Sigmoid colon (tissue), 7 donors: Measurements from ENCODE around the gene APOD. TPM values are rescaled to one million over a fixed set of nuclear protein-coding genes. Genes with fewer than 3 reads are reported as not detected.
A peak's percentile ranks its signal among the peaks of the same experiment; 100 is the strongest.

ENCODE experiments used
- DNase-seq: peaks from one replicate; pipeline ENCODE4 v3.0.0-alpha.2; 2019
- H3K27ac ChIP-seq, 4 donors: fragments of 200-600 bp; sonication (generic); one replicate each; pipeline ENCODE4 v1.5.1; 2016 to 2019; ENCODE audit warnings: mild to moderate bottlenecking in 1 of 4
- H3K27me3 ChIP-seq, 3 donors: fragments of 200-600 bp; sonication (generic); one replicate each; pipeline ENCODE4 v1.5.1; 2019; ENCODE audit warnings: mild to moderate bottlenecking in 1 of 3
- H3K36me3 ChIP-seq, 4 donors: fragments of 200-600 bp; sonication (generic); one replicate each; pipeline ENCODE4 v1.5.1; 2016 to 2019
- H3K4me1 ChIP-seq, 4 donors: fragments of 200-600 bp; sonication (generic); one replicate each; pipeline ENCODE4 v1.5.1; 2017 to 2019
- H3K4me3 ChIP-seq, 4 donors: fragments of 200-600 bp; sonication (generic); one replicate each; pipeline ENCODE4 v1.5.1; 2017 to 2019; ENCODE audit warnings: mild to moderate bottlenecking in 2 of 4, moderate library complexity in 1 of 4
- H3K9me3 ChIP-seq, 4 donors: fragments of 200-600 bp in 3 of 4; sonication (generic) in 3 of 4; one replicate each; pipeline versions ENCODE4 v1.5.1 to v1.6.1; 2013 to 2019
- EP300 ChIP-seq, 4 donors: sonication (generic); formaldehyde crosslinking; IDR thresholded peaks; one replicate each; pipeline ENCODE4 v1.6.1; 2017; ENCODE audit warnings: antibody characterized with exemption in 4 of 4
- POLR2A ChIP-seq, 2 donors: fragments of 450-650 bp; IDR thresholded peaks; one replicate each; pipeline ENCODE4 v1.6.1; 2016; ENCODE audit warnings: antibody characterized with exemption in 2 of 2, mild to moderate bottlenecking in 2 of 2, moderate library complexity in 2 of 2
- POLR2AphosphoS5 ChIP-seq, 4 donors: sonication (generic); formaldehyde crosslinking; IDR thresholded peaks; one replicate each; pipeline ENCODE4 v1.6.1; 2017; ENCODE audit warnings: antibody characterized with exemption in 4 of 4
- WGBS, 2 donors: extraction: QIAGEN DNeasy Blood & Tissue Kit; methylation state at CpG; one replicate each; pipeline ENCODE4 v1.1.7; 2013; 5-methylcytosine and 5-hydroxymethylcytosine counted together
- intact Hi-C: fragments of 100-400 bp; cut with DNase I; formaldehyde crosslinking; loops from one replicate; pipeline ENCODE4 v1.15.1; 2023
- polyA plus RNA-seq, 3 donors: library from polyadenylated mRNA; stranded (reverse); fragments of 200-250 nt; gene quantifications; one replicate each; pipeline ENCODE4 v1.2.3, GENCODE V29; 2013
- total RNA-seq, 4 donors: library from RNA; depleted of rRNA; stranded (reverse); fragments of >200 nt; gene quantifications; one replicate each; pipeline ENCODE4 v1.1.0, GENCODE V29; 2016
- TF ChIP-seq, protein P1 (sequence below), 4 experiments: fragments of 450-650 bp in 3 of 4; fragments of 200-600 bp in 1 of 4; IDR thresholded peaks; one replicate each; pipeline ENCODE4 v1.5.1; 2016 to 2019; ENCODE audit warnings: antibody characterized with exemption in 4 of 4, mild to moderate bottlenecking in 3 of 4, moderate library complexity in 2 of 4
- donor health status: healthy with polysubstance abuse.
- donor health status: Bipolar disorder and iron deficiency.
- donor health status: healthy.

The APOD gene
- total and polyA plus RNA-seq, 7 donors, result 8.1 to 296 (median 63.7) TPM

DNA sequence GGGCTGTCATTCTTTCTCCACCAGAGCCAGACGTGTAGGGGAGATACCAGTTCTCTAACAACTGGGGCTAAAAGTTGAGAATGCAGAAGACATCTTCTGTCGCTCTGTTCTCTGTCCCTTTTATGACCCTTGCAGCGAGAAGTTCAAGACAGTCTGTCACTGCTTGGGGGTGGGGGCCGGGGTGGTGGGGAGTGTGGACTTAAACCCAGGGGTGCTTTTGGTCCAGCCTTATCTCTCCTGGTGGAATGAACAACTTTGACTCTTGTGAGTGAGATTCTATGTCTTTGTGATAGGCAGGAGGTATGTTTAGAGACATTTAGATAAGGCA lies 767 bp upstream of the APOD start:
- H3K36me3 ChIP-seq, result no peaks in the 10 kb centered on the region

DNA sequence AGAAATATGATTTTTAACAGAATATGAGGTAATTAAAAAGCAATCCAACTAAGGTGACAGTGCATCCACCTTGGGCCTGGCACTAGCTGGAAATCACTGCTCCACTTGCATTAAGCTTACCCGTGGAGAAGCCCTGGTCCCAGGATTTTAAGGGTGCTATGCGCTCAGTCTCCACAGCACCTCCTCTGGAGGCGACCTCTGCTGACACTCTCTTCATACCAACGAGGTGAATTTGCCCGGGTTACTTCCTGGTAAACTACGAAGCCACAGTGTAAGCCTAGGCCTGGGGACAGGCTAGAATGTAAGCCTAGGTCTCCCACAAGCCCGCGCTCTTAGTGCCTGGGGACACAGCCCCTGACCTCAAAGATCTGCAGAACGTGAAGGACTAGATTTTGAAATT lies 793 bp downstream of the APOD start:
- peak overlapping the region in 2 of 4 donors; percentile 10 to 20 for H3K4me3 ChIP-seq

More for the DNA sequence above, 767 bp upstream of the APOD start:
- Histone ChIP-seq H3K27me3 (no peaks in the 10 kb centered on the region), H3K4me3 (no peak overlapping the region), H3K27ac (peak overlapping the region; percentile 7 to 61 (median 36)), H3K4me1 (no peaks in the 10 kb centered on the region), H3K9me3 (no peaks in the 10 kb centered on the region)
- WGBS, 2 donors, result 78 to 87% methylated on average over 4 of the region's 4 CpGs
- intact Hi-C loops, result no loop called here
- TF ChIP-seq POLR2A (IDR thresholded peaks at IDR 0.05), result no peak
- TF ChIP-seq, protein P1, sequence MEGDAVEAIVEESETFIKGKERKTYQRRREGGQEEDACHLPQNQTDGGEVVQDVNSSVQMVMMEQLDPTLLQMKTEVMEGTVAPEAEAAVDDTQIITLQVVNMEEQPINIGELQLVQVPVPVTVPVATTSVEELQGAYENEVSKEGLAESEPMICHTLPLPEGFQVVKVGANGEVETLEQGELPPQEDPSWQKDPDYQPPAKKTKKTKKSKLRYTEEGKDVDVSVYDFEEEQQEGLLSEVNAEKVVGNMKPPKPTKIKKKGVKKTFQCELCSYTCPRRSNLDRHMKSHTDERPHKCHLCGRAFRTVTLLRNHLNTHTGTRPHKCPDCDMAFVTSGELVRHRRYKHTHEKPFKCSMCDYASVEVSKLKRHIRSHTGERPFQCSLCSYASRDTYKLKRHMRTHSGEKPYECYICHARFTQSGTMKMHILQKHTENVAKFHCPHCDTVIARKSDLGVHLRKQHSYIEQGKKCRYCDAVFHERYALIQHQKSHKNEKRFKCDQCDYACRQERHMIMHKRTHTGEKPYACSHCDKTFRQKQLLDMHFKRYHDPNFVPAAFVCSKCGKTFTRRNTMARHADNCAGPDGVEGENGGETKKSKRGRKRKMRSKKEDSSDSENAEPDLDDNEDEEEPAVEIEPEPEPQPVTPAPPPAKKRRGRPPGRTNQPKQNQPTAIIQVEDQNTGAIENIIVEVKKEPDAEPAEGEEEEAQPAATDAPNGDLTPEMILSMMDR (IDR thresholded peaks at IDR 0.05), result no peak
- no peak for TF ChIP-seq POLR2AphosphoS5 (IDR thresholded peaks at IDR 0.05)
- no peak for TF ChIP-seq EP300 (IDR thresholded peaks at IDR 0.05)
- DNase-seq, result no peak

DNA sequence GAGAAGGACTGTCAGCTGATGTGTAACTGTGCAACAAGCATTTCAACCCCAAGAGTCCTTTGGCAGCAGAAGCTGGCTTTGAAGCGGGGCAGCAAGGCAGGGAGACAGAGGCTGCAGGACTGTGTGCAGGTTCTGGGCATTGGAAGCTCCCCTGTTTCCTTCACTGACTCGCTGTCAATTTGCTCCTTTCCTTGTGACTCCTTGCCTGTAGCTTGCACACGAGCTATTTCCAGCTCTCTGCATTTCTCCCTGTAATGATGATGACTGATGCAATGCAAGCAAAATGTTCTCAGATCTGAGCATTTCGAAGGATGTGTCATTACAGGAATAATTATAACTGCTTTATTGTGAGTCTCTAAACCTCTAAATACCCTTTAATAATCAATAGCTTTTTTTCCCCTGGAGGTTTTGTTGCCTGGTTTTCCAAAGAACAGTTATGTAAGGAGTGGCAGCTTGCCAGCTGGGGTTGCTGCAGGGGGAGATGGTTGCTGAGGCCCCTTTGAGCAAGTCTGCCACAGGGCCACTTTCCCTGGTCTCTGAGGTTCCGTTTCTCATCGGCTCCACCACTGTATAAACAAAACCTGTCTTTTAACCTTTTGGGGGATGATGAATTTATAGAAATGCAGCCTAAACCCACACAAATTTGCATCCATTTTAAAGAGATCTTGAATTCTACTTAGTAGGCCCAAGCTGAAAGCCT lies 2.8 kb downstream of the APOD start:
- 70 to 86% methylated on average over 6 of the region's 6 CpGs for WGBS, 2 donors

More for the DNA sequence above, 793 bp downstream of the APOD start:
- no peak for TF ChIP-seq EP300 (IDR thresholded peaks at IDR 0.05)
- TF ChIP-seq, protein P1 (IDR thresholded peaks at IDR 0.05), result no peak
- intact Hi-C loops, result no loop called here
- no peak for DNase-seq
- no peaks in the 10 kb centered on the region for H3K4me1 ChIP-seq
- H3K27me3 ChIP-seq, result no peaks in the 10 kb centered on the region
- no peaks in the 10 kb centered on the region for H3K9me3 ChIP-seq
- WGBS, 2 donors, result 64 to 80% methylated on average over 9 of the region's 9 CpGs
- no peaks in the 10 kb centered on the region for H3K36me3 ChIP-seq
- H3K27ac ChIP-seq, result no peak overlapping the region

GRCh38 chr3:195579281-195579680 lies 4.5 kb downstream of the APOD start:
- no peaks in the 10 kb centered on the region for H3K27me3 ChIP-seq
- H3K9me3 ChIP-seq, result no peaks in the 10 kb centered on the region
- no peak overlapping the region for H3K4me3 ChIP-seq
- 94 to 95% methylated on average over 12 of the region's 12 CpGs for WGBS, 2 donors
- H3K36me3 ChIP-seq, result no peaks in the 10 kb centered on the region
- no peak for DNase-seq
- intact Hi-C loops, result no loop called here
- no peaks in the 10 kb centered on the region for H3K4me1 ChIP-seq
- H3K27ac ChIP-seq, result no peak overlapping the region
- no peak for TF ChIP-seq POLR2AphosphoS5 (IDR thresholded peaks at IDR 0.05)
- no peak for TF ChIP-seq POLR2A (IDR thresholded peaks at IDR 0.05)

More for the DNA sequence above, 2.8 kb downstream of the APOD start:
- no peak for DNase-seq
- no peaks in the 10 kb centered on the region for H3K4me1 ChIP-seq
- intact Hi-C loops, result no loop called here
- H3K36me3 ChIP-seq, result no peaks in the 10 kb centered on the region
- H3K27ac ChIP-seq, result no peak overlapping the region
- H3K27me3 ChIP-seq, result no peaks in the 10 kb centered on the region
- no peak overlapping the region for H3K4me3 ChIP-seq
- H3K9me3 ChIP-seq, result no peaks in the 10 kb centered on the region
- TF ChIP-seq POLR2AphosphoS5 (IDR thresholded peaks at IDR 0.05), result no peak
- no peak for TF ChIP-seq POLR2A (IDR thresholded peaks at IDR 0.05)
- TF ChIP-seq, protein P1 (IDR thresholded peaks at IDR 0.05), result no peak
- TF ChIP-seq EP300 (IDR thresholded peaks at IDR 0.05), result no peak

GRCh38 chr3:195578565-195578964 lies 5.2 kb downstream of the APOD start:
- Histone ChIP-seq H3K36me3 (no peaks in the 10 kb centered on the region), H3K4me3 (no peak overlapping the region), H3K4me1 (no peaks in the 10 kb centered on the region), H3K27ac (no peak overlapping the region), H3K27me3 (no peaks in the 10 kb centered on the region), H3K9me3 (no peaks in the 10 kb centered on the region)
- intact Hi-C loops, result no loop called here
- TF ChIP-seq POLR2A (IDR thresholded peaks at IDR 0.05) (no peak), POLR2AphosphoS5 (IDR thresholded peaks at IDR 0.05) (no peak), EP300 (IDR thresholded peaks at IDR 0.05) (no peak)
- TF ChIP-seq, protein P1 (IDR thresholded peaks at IDR 0.05), result no peak
- no peak for DNase-seq
- 91 to 93% methylated on average over 6 of the region's 6 CpGs for WGBS, 2 donors
